CD4-positive, alpha-beta T cell treated with Interleukin-2 at 100 ng/mL for 4 hours (primary cell): ENCODE data around the gene UEVLD.
A peak's percentile ranks its signal among the peaks of the same experiment; 100 is the strongest.

ENCODE experiments used
- DNase-seq: peaks from one replicate; pipeline ENCODE4 v3.0.0-alpha.2; 2020; ENCODE audit warnings: low spot score

Gene UEVLD

GRCh38 chr11:18581825-18582224 lies 6.7 kb downstream of the UEVLD start:
- no peak for DNase-seq

- DNase-seq: no peak
Observed at GRCh38 chr11:18580113-18580766, 8.3 kb downstream of the UEVLD start.

- DNase-seq: peak; percentile 42
Observed at GRCh38 chr11:18578975-18579598, 9.4 kb downstream of the UEVLD start.

GRCh38 chr11:18575361-18575760 lies 13.2 kb downstream of the UEVLD start:
- DNase-seq: no peak

GRCh38 chr11:18567081-18567480 lies 21.5 kb downstream of the UEVLD start:
- no peak for DNase-seq

- no peak for DNase-seq
Observed at GRCh38 chr11:18566406-18566805, 22.1 kb downstream of the UEVLD start.

GRCh38 chr11:18564149-18564548 lies 24.4 kb downstream of the UEVLD start:
- no peak for DNase-seq

GRCh38 chr11:18563090-18563730 lies 25.3 kb downstream of the UEVLD start:
- no peak for DNase-seq

GRCh38 chr11:18548001-18548400 lies 40.5 kb downstream of the UEVLD start:
- DNase-seq: no peak

GRCh38 chr11:18540207-18541009 lies 48.1 kb downstream of the UEVLD start:
- DNase-seq: peak; percentile 60

- no peak for DNase-seq
Observed at GRCh38 chr11:18536209-18536608, 52.3 kb downstream of the UEVLD start.

- no peak for DNase-seq
Observed at GRCh38 chr11:18534245-18534644, 54.3 kb downstream of the UEVLD start.

- DNase-seq: no peak
Observed at GRCh38 chr11:18533365-18533764, 55.2 kb downstream of the UEVLD start.

- DNase-seq: peak; percentile 26
Observed at GRCh38 chr11:18527512-18527911, 61.0 kb downstream of the UEVLD start.

- DNase-seq: peak; percentile 91
Observed at GRCh38 chr11:18526521-18527296, 61.8 kb downstream of the UEVLD start, which contains the start of gene TSG101. TSS of gene TSG101 (minus strand) at chr11:18526942. CDS start at chr11:18526816, 126 bp downstream.

GRCh38 chr11:18526130-18526520 lies 62.4 kb downstream of the UEVLD start:
- DNase-seq: no peak

- DNase-seq: no peak
Observed at GRCh38 chr11:18524248-18524647, 64.3 kb downstream of the UEVLD start.

GRCh38 chr11:18523084-18523483 lies 65.5 kb downstream of the UEVLD start:
- DNase-seq: no peak

- DNase-seq: no peak
Observed at GRCh38 chr11:18522388-18522787, 66.1 kb downstream of the UEVLD start.

- DNase-seq: no peak
Observed at GRCh38 chr11:18521122-18521521, 67.4 kb downstream of the UEVLD start.

GRCh38 chr11:18502352-18502751 lies 86.2 kb downstream of the UEVLD start:
- DNase-seq: no peak

GRCh38 chr11:18501629-18502028 lies 86.9 kb downstream of the UEVLD start:
- no peak for DNase-seq
